ELF-1 (cell line): ENCODE data around the gene TBC1D22B.
"Not testable (repeated sequence)": the region's sequence is repeated elsewhere in the genome, so short reads cannot be mapped to it uniquely, and the experiment has no call there.

Source experiments
- DNase-seq: peaks from one replicate; pipeline ENCODE4 v3.0.0-alpha.2; 2016; ENCODE audit warnings: low read depth, low spot score

Gene TBC1D22B

GRCh38 chr6:37265860-37266259 is 8.3 kb downstream of the TBC1D22B start:
- DNase-seq, result no peak

- DNase-seq, result no peak
These were observed 11.5 kb downstream of the TBC1D22B start for GRCh38 chr6:37269105-37269504.

GRCh38 chr6:37272834-37273566 is 15.4 kb downstream of the TBC1D22B start:
- DNase-seq, result no peak

GRCh38 chr6:37273690-37274089 is 16.1 kb downstream of the TBC1D22B start:
- no peak for DNase-seq

GRCh38 chr6:37275350-37275749 is 17.8 kb downstream of the TBC1D22B start:
- no peak for DNase-seq

- no peak for DNase-seq
These were observed 19.4 kb downstream of the TBC1D22B start for GRCh38 chr6:37277001-37277409.

GRCh38 chr6:37279366-37280134 is 22.0 kb downstream of the TBC1D22B start:
- DNase-seq, result no peak

- peak; percentile 13 for DNase-seq
These were observed 22.8 kb downstream of the TBC1D22B start for GRCh38 chr6:37280162-37280887.

- no peak for DNase-seq
These were observed 24.8 kb downstream of the TBC1D22B start for GRCh38 chr6:37282371-37282770.

- DNase-seq, result no peak
These were observed 25.7 kb downstream of the TBC1D22B start for GRCh38 chr6:37283268-37283667.

GRCh38 chr6:37283671-37284151 is 26.1 kb downstream of the TBC1D22B start:
- no peak for DNase-seq

GRCh38 chr6:37284781-37285180 is 27.2 kb downstream of the TBC1D22B start:
- no peak for DNase-seq

GRCh38 chr6:37285861-37286311 is 28.3 kb downstream of the TBC1D22B start:
- DNase-seq, result no peak

- DNase-seq, result no peak
These were observed 30.1 kb downstream of the TBC1D22B start for GRCh38 chr6:37287519-37288157.

- no peak for DNase-seq
These were observed 30.7 kb downstream of the TBC1D22B start for GRCh38 chr6:37288247-37288646.

GRCh38 chr6:37289931-37290330 is 32.4 kb downstream of the TBC1D22B start:
- DNase-seq, result no peak

GRCh38 chr6:37293426-37293825 is 35.9 kb downstream of the TBC1D22B start:
- no peak for DNase-seq

- DNase-seq, result not testable (repeated sequence)
These were observed 40.1 kb downstream of the TBC1D22B start for GRCh38 chr6:37297637-37298036.

GRCh38 chr6:37298958-37299357 is 41.4 kb downstream of the TBC1D22B start:
- DNase-seq, result no peak

GRCh38 chr6:37299990-37300389 is 42.4 kb downstream of the TBC1D22B start:
- no peak for DNase-seq

- no peak for DNase-seq
These were observed 44.6 kb downstream of the TBC1D22B start for GRCh38 chr6:37302086-37302686.
